ENCODE data around the gene EFNB2.

DNA sequence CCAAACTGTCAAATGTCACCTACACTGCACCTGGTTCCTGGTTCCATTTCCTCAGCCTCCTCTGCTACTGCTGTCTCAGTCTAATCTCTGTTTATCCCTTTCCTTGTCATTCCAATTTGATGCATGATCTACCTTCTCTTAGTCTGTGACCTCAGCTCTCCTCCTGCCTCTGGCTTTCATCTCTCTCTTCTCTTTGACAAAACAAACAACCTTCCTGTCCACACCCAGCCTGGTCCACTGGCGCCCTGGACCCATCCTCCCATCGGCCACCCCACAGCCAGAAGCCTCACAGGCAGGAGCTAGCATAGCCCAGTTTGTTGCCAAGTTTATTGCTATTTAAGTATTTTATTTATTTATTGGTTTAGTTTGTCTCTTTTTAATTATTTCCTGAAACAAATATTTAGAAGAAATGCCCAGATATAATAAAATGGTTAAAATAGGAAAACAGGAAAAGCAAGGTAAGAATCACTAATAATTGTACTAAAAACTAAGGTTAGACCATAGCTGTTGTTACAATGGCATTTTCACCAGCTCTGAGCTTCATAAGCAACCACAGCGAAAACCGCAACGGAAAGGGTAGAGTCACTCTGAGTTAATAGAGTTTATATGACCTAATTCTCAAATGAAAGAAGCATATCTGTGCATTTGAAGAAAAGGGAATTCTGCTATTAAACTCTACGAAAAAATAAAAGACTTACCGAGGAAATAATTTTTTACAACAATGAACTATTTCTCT is 68.6 kb downstream of the EFNB2 start:
- TF ChIP-seq YY1 (IDR thresholded peaks at IDR 0.05) (no peak), TAF1 (conservative IDR thresholded peaks at IDR 0.05) (no peak), NR2F2 (IDR thresholded peaks at IDR 0.05) (no peak), RAD21 (IDR thresholded peaks at IDR 0.05) (no peak), RXRA (IDR thresholded peaks at IDR 0.05) (no peak), JUND (IDR thresholded peaks at IDR 0.05) (no peak), EGR1 (IDR thresholded peaks at IDR 0.05; ENCODE audit: low read depth in 2 of 2) (no peak)
- TF ChIP-seq, protein P1, sequence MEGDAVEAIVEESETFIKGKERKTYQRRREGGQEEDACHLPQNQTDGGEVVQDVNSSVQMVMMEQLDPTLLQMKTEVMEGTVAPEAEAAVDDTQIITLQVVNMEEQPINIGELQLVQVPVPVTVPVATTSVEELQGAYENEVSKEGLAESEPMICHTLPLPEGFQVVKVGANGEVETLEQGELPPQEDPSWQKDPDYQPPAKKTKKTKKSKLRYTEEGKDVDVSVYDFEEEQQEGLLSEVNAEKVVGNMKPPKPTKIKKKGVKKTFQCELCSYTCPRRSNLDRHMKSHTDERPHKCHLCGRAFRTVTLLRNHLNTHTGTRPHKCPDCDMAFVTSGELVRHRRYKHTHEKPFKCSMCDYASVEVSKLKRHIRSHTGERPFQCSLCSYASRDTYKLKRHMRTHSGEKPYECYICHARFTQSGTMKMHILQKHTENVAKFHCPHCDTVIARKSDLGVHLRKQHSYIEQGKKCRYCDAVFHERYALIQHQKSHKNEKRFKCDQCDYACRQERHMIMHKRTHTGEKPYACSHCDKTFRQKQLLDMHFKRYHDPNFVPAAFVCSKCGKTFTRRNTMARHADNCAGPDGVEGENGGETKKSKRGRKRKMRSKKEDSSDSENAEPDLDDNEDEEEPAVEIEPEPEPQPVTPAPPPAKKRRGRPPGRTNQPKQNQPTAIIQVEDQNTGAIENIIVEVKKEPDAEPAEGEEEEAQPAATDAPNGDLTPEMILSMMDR (IDR thresholded peaks at IDR 0.05; ENCODE audit: low read depth, low read length, missing input control) = no peak
- TF ChIP-seq, protein P2, sequence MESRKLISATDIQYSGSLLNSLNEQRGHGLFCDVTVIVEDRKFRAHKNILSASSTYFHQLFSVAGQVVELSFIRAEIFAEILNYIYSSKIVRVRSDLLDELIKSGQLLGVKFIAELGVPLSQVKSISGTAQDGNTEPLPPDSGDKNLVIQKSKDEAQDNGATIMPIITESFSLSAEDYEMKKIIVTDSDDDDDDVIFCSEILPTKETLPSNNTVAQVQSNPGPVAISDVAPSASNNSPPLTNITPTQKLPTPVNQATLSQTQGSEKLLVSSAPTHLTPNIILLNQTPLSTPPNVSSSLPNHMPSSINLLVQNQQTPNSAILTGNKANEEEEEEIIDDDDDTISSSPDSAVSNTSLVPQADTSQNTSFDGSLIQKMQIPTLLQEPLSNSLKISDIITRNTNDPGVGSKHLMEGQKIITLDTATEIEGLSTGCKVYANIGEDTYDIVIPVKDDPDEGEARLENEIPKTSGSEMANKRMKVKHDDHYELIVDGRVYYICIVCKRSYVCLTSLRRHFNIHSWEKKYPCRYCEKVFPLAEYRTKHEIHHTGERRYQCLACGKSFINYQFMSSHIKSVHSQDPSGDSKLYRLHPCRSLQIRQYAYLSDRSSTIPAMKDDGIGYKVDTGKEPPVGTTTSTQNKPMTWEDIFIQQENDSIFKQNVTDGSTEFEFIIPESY (IDR thresholded peaks at IDR 0.05) = no peak
- TF ChIP-seq, protein P3, sequence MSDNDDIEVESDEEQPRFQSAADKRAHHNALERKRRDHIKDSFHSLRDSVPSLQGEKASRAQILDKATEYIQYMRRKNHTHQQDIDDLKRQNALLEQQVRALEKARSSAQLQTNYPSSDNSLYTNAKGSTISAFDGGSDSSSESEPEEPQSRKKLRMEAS (IDR thresholded peaks at IDR 0.05) = no peak
- TF ChIP-seq, protein P4, sequence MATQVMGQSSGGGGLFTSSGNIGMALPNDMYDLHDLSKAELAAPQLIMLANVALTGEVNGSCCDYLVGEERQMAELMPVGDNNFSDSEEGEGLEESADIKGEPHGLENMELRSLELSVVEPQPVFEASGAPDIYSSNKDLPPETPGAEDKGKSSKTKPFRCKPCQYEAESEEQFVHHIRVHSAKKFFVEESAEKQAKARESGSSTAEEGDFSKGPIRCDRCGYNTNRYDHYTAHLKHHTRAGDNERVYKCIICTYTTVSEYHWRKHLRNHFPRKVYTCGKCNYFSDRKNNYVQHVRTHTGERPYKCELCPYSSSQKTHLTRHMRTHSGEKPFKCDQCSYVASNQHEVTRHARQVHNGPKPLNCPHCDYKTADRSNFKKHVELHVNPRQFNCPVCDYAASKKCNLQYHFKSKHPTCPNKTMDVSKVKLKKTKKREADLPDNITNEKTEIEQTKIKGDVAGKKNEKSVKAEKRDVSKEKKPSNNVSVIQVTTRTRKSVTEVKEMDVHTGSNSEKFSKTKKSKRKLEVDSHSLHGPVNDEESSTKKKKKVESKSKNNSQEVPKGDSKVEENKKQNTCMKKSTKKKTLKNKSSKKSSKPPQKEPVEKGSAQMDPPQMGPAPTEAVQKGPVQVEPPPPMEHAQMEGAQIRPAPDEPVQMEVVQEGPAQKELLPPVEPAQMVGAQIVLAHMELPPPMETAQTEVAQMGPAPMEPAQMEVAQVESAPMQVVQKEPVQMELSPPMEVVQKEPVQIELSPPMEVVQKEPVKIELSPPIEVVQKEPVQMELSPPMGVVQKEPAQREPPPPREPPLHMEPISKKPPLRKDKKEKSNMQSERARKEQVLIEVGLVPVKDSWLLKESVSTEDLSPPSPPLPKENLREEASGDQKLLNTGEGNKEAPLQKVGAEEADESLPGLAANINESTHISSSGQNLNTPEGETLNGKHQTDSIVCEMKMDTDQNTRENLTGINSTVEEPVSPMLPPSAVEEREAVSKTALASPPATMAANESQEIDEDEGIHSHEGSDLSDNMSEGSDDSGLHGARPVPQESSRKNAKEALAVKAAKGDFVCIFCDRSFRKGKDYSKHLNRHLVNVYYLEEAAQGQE (IDR thresholded peaks at IDR 0.05) = no peak

Measured in liver (tissue), 3 donors.